Tibial nerve (tissue), 4 donors: ENCODE data around the gene MMP28.

Source experiments
- EP300 ChIP-seq, 2 donors: sonication (generic); formaldehyde crosslinking; IDR thresholded peaks; one replicate each; pipeline ENCODE4 v1.6.1; 2017; ENCODE audit warnings: antibody characterized with exemption in 2 of 2, mild to moderate bottlenecking in 1 of 2
- POLR2A ChIP-seq, 2 donors: fragments of 450-650 bp; IDR thresholded peaks; one replicate each; pipeline ENCODE4 v1.6.1; 2017; ENCODE audit warnings: antibody characterized with exemption in 2 of 2, mild to moderate bottlenecking in 2 of 2, moderate library complexity in 2 of 2
- TF ChIP-seq, protein P1 (sequence below), 5 experiments: fragments of 200-600 bp in 3 of 5; fragments of 450-650 bp in 2 of 5; sonication (generic) in 3 of 5; IDR thresholded peaks; one replicate each; pipeline ENCODE4 v1.5.1; 2016 to 2019; ENCODE audit warnings: antibody characterized with exemption in 5 of 5, mild to moderate bottlenecking in 3 of 5, moderate library complexity in 2 of 5

DNA sequence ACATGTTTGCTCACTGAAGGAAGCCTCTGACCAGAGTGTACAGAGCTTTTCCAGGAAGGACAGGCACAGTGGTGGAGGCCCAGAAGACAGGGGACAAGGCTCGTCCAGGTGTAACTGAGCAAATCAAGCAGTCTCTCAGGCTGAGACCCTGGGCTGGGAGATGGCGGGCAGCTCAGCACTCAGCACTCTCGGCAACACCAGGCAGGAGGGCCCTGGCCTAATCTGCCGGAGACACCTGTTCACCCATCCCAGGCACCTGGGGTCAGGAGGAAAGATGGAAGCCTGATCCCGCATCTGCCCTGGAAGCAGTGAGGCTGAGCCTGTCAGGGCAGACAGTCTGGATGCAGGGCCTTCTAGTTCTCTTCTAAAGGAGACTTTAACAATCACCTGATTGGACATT is 59.2 kb downstream of the MMP28 start:
- TF ChIP-seq POLR2A (IDR thresholded peaks at IDR 0.05) (no peak), EP300 (IDR thresholded peaks at IDR 0.05) (no peak)
- TF ChIP-seq, protein P1, sequence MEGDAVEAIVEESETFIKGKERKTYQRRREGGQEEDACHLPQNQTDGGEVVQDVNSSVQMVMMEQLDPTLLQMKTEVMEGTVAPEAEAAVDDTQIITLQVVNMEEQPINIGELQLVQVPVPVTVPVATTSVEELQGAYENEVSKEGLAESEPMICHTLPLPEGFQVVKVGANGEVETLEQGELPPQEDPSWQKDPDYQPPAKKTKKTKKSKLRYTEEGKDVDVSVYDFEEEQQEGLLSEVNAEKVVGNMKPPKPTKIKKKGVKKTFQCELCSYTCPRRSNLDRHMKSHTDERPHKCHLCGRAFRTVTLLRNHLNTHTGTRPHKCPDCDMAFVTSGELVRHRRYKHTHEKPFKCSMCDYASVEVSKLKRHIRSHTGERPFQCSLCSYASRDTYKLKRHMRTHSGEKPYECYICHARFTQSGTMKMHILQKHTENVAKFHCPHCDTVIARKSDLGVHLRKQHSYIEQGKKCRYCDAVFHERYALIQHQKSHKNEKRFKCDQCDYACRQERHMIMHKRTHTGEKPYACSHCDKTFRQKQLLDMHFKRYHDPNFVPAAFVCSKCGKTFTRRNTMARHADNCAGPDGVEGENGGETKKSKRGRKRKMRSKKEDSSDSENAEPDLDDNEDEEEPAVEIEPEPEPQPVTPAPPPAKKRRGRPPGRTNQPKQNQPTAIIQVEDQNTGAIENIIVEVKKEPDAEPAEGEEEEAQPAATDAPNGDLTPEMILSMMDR (IDR thresholded peaks at IDR 0.05), result no peak
